GM19395 (cell line): ENCODE data around the gene MMP7.

ENCODE experiments used
- ATAC-seq: cut with Tn5 transposase; IDR thresholded peaks from one replicate; pipeline ENCODE4 v1.9.1; 2021; ENCODE audit warnings: mild to moderate bottlenecking, moderate library complexity; ENCODE audit not compliant: unreplicated experiment

Gene MMP7

DNA sequence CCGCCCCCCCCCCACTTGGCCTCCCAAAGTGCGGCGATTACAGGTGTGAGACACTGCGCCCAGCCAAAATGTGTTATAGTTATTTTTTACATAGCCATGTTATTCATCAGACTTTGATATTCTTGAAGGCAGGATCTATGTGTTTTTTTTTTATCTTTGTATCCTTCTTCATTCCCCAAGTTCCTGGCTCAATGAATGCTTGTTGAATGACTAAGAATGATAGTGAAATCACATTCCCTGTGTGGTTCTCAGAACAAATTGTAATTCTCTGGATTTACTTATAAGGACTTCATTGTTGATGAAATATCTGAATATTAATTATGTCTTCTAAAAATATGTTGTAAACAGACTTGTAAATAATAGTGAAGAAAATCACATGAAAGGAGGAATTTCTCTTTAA, 33.5 kb downstream of the MMP7 start:
- ATAC-seq: no peak

DNA sequence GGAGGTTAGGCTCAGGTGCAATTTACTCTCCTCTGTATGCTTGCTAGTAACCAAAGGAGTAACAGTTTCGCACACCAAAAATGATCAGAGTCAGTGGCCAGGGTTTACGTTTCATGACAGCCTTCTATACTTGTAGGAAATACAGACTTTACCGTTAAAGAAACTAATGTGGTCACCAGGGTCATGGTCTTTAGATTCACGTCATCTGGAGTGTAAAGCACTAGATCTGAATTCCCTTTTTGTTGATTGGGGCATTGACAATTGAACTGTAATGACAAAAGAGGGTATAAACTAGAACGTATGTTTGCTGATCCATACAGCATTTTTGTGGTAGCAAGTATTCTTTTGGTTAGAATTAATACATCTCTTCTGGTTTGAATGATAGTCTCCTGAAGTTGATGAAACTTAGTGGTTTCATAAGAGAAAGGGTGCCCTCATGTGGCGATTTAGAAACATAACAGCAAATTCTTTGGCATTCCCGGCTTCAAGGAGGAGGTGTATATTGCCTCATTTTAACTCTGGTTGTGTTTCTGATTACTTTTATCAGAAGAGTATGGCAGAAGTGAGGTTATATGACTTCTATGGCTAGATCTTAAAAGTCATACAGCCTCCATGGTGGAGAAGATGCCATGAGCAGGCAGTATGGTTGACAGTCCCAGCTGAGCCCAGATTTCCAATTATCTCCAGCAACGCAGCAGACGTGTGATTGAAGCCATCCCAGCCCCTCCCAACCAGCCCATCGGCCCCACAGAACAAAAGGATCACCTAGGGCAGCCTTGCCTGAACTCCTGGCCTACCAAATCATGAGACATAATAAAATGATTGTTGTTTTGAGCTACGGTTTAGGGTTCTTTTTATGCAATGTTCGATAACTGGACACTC, 35.1 kb downstream of the MMP7 start:
- ATAC-seq: peak; percentile 93

DNA sequence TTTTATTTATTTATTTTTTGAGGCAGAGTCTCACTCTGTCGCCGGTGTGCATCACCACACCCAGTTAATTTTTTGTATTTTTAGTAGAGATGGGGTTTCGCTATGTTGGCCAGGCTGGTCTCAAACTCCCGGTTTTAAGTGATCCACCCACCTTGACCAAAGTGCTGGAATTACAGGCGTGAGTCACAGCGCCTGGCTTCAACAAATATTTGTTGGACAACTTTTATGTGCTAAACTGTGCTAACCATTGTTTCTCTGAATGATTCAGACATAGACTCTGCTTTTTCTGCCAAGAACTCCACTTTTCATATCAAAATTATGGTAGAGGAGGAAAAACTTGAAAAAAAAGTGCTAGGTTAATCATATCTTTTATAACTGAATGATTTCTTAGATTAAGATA, 36.3 kb downstream of the MMP7 start:
- no peak for ATAC-seq

GRCh38 chr11:102493524-102493923, 37.0 kb downstream of the MMP7 start:
- ATAC-seq: no peak

DNA sequence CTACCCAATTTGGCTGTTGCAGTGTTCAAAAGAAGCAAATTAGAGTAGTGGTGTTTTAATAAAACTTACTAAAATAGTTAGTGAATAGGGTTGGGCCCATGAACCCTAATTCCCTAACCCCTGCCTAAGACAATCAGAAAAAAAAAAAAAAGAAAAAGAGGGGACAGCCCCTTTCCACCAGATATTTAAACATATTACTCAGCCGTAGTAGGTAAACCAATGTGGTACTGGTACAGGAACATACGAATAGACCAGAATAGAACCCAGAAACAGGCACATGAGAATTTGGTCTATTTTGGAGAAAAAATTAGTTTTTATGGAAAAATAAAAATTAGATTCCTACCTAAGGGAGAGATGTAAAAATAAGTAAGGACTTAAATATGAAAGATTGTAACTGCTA, 38.6 kb downstream of the MMP7 start:
- no peak for ATAC-seq

DNA sequence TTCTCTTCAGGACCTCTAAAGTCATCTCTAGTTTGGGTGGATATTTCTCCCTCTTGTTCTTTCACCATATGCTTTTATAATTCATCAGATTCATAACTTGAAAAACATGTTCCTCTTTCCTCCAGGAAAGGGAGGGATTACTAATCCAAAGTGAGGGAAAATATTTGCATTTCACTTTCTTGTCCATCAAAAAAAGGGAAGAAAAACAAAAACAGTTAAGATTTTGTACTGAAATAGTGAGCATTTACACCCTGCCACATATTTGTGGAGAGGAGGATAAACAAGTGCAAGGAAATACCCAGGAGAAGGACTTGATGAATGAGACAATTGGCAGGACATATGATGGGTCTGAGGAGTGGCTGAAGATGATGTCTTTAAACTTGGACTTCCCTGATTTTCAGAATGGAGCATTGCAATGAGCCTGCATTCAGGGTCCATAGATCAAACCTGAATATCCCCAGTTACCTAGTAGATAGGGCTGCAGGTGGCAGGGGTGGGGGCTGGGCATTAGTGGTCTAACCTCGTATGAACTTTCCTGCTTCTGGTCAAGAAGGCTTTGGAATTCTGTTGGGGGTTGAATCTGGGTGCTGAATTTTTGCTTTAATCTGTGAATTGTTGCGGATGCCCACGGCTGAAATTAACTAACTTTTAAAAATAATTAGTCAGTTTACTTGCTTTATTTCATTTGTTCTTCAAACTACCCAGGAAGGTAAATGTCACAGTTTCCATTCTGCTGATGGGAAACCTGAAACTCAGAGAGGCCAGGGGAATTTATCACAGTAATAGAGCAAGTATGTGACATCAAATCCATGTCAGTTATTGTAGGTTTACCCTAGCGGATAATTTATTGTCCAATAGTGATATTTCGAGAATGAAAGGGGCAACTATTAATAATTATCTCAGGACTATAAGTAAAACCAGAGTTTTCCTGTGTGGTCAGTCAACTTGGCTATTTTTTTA, 41.1 kb downstream of the MMP7 start:
- ATAC-seq: no peak

GRCh38 chr11:102488208-102488607, 42.3 kb downstream of the MMP7 start:
- ATAC-seq: peak; percentile 92

GRCh38 chr11:102487214-102487613, 43.3 kb downstream of the MMP7 start:
- no peak for ATAC-seq

- ATAC-seq: no peak
Observed at GRCh38 chr11:102486584-102486983, 44.0 kb downstream of the MMP7 start.

DNA sequence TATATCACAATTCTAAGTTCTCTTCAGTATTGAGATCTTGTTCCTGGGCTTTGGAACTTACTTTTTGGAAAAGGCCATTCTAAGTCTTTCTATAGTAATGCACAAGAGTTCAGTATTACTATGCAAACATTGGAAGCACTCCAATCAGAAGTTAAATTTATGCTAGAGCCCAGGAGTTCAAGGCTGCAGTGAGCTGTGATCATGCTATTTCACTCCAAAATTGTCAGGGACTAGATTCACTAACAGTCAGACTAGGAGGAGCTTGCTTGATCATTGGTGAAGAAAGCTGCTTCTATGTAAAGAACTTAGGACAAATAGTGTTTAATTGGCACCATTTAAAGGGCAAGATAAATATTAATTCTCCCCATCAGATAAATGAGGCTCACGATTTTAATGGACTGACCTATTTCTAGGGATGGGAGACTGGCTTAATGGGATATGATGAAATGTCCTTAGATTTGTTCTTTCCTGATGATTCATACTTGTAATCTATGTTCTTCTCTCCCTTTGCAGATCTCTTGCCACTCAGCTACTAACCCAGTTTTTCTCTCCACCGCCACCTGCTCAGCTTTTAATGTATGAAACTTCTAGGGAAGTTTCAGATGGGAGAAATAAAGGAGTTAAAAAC, 45.3 kb downstream of the MMP7 start:
- ATAC-seq: no peak

DNA sequence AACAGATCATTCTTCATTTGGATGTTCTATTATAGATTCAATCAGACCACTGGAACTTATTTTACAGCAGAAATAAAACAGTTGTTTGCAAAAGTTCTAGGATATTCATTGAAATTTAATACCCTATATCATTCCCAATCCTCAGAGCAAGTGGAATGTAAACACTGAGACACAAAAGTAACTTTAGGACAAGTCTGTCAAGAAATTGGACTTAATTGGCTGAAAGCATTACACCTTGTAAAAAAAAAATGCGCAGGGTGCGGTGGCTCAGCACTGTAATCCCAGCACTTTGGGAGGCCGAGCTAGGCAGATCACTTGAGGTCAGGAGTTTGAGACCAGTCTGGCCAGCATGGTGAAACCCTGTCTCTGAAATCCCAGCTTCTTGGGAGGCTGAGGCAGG, 48.1 kb downstream of the MMP7 start:
- no peak for ATAC-seq

DNA sequence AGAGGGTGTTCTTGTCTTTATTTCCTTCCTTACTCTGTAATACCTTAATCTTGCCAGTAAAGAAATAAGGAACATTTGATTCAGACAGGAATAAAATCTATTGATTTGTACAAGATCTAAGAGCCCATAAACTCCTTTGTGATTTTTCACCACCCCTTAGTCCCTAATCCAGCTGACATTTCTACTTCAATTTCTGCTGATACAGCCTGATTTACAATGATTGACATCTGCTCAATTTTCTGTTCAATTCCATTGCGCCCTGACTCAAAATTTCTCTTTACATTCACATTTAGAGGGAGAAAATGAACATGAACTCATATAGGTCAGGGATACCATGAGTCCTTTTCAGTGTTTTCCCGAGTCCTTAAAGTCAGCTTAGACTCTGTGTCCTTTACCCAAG, 50.8 kb downstream of the MMP7 start:
- ATAC-seq: no peak

GRCh38 chr11:102478673-102479299, 51.8 kb downstream of the MMP7 start:
- no peak for ATAC-seq

DNA sequence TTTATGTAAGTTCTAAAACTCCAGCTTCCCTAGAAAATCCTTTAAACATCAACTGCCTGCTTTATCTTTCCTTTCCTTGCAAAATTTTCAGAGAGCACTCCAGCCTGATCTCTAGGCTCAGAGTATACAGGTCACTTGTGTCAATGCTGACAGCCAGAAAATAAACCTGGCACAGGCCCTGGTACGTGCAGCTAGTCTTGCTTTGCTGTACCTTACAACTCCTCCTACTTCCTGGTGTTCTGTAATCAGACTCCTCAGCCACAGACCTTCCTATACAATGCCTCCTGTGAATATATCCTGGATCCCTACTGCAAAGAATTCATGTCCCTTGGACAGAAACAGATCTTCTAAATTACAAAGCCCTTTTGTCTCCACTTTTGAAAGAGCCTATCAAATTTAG, 53.7 kb downstream of the MMP7 start:
- ATAC-seq: peak; percentile 18

- ATAC-seq: no peak
Observed at GRCh38 chr11:102476069-102476468, 54.5 kb downstream of the MMP7 start.

- ATAC-seq: no peak
Observed at GRCh38 chr11:102473543-102473942, 57.0 kb downstream of the MMP7 start.

DNA sequence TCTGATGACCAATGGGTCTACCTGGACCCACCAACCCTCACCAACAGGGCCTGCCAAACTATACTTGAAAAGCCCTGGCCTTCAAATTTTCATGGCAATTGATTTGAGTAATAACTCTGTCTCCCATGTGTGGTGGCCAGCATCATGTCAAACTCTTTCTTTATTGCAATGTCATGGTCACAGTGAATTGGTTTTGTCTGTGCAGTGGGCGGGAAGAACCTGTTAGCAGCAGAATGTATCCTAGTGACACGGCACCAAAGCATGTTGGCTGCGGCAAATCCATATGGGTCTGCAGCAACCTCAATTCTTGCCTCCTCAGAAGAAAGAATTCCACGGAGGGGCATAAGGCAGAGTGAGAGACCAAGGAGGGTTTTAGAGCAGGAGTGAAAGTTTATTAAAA, 58.4 kb downstream of the MMP7 start:
- no peak for ATAC-seq

DNA sequence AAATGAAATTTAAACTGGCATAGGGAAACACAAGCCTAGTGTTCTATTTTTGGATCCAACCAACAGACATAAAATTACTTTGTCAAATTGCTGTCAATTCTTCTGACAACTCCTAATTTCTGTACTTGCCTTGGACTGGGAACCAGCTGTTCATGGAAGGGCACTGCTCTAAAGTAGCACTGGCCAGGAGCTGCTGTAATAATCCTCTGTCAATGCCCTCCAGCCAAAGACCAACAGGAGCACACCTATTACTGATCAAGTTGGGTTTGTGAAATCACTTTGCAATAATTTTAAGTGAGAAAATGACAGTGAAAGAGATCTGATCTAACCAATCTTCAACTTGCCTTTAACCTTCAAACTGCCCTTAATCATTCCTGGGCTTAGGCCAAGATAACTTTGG, 59.1 kb downstream of the MMP7 start:
- ATAC-seq: no peak
